Stimulated activated CD4-positive, alpha-beta T cell treated with anti-CD3 and anti-CD28 coated beads, TNF-alpha, amount 100 ng/mL, for 48 hours (primary cell): ENCODE results near the gene SAA4.
"Not testable (repeated sequence)": the region's sequence is repeated elsewhere in the genome, so short reads cannot be mapped to it uniquely, and the experiment has no call there.

Experiments used
- DNase-seq, 3 donors: peaks; one replicate each; pipeline ENCODE4 v3.0.0-alpha.2; 2020; ENCODE audit warnings: low read depth in 3 of 3

Gene SAA4

DNA sequence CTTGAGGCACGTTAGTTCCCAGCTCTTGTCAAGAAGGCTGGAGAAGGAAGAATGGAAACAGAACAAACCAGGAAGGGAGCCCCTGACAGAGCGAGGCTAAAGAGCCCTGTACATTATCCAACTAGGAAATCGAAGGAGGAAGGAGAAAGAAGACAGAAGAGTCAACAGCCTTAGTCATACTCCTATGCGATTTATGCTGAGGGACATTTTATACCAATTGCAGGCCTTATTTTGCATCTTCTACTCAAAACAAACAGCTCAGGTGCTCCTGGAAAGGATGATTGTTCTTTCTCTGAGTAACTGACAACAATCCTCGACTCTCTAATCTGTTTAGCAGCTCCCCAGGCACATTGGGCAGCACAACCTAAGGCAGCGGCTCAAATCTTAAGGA, 10.6 kb upstream of the SAA4 start:
- DNase-seq = not testable (repeated sequence)

DNA sequence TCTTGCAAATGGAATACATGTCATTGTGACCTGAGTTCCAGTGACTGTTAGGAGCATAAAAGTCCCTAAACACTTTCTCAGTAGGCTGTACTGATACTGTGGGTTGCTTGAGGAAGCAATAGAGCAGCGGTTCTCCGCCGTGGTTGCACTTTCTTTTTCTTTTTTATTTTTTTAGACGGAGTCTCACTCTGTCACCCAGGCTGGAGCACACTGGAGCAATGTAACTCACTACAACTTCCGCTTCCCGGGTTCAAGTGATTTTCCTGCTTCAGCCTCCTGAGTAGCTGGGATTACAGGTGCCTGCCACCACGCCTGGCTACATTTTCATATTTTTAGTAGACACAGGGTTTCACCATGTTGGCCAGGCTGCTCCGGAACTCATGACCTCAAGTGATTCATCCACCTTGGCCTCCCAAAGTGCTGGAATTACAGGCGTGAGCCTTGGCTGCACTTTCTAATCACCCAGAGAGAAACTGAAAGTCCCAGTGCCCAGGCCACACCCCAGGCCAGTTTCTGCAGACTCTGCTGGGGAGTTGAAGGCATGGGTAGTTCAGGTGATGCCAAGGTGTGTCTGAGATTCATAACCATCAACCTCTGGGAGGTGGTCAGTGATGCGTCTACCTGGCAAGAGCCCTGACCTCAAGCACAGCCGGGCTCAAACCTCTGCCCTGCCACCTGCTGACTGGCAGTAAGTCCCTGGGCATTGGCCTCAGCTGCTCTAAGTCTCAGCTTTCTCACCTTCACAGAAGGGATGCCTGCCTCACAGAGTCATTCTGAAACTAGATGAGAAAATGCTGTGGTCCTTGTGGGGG, 10.0 kb upstream of the SAA4 start:
- DNase-seq = not testable (repeated sequence)

DNA sequence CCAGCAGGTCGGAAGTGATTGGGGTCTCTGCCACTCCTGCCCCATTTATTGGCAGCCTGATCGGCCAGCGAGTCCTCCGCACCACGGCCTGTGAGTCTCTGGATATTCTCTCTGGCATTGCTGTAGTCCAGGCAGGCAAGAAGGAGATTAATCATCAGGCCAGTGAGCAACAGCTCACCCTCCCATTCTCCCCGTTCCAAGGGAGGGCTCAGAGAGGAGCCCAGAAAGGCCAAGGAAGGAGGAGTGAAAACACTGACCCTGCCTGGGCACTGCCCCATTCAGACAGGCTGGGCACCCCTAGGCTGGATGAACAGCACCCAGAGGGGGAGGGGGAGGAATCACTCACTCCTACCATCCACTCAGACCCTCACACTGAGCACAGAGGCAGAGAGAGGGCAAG, 8.8 kb upstream of the SAA4 start:
- no peak for DNase-seq

DNA sequence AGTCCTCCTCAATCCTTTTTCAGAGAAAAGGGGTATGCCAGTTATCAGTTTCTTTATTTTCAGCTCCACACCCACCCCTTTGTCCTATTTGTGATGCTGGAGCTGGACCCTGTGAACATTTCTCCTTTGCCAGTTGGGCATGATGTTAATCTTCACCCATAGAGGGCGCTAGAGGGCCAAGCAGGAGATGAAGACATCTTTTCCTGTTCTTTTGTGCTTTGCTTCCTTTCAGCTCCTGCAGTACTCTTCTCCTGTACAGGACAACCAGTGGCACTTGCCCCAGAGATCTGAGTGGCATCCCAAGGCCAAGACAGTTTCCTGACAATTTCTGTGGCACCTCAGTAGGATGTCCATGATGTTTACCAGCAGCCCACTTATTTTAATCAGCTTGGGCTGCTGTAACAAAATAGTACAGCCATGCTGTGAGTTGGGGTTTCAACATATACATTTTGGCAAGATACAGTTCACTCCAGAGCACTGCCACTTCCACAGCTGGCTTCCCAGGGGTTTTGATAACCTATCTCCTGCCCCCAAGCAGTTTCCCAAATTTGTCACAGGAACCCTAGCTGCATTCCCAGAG, 7.3 kb upstream of the SAA4 start:
- peak; percentile 17 to 57 (median 37) for DNase-seq

- no peak for DNase-seq
These were observed 3.1 kb upstream of the SAA4 start for GRCh38 chr11:18239655-18240054.

DNA sequence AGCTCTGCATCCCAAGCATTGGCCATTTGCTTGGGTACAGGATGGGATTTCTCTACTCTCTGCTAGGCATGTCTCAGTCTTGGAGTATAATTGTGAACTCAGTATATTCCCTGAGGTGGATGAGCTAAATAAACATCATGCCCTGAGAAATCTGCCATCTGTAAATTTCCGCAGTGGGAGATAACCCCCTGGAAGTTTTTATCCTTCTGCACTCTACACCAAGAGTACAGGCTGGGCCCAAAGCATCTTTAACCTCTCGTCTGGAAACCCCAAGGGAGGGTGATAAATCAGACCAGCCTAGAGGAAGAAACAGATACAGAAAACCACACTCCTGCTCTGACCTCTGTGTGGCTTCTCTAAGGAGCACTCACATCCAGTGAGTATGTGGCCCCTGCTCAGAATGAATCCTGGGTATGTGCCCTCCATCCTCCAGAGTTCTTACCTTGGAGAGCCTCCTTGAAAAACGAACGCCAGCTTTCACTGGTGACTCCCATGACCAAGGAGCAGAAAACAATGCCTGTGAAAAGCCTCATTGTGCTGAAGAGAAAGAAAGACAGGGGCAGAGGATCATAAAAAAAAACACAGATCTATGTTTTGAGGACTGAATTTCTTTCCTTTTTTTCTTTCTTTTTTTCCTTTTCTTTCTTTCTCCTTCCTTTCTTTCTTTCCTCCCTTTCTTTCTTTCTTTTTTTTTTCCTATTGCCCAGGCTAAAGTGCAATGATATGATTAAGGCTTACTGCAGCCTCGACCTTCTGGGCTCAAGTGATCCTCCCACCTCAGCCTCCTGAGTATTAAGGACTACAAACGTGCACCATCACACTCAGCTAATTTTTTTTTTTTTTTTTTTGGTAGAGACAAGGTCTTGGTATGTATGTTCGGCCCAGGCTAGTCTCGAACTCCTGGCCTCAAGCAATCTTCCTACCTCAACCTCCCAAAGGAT, 938 bp downstream of the SAA4 start:
- no peak for DNase-seq

DNA sequence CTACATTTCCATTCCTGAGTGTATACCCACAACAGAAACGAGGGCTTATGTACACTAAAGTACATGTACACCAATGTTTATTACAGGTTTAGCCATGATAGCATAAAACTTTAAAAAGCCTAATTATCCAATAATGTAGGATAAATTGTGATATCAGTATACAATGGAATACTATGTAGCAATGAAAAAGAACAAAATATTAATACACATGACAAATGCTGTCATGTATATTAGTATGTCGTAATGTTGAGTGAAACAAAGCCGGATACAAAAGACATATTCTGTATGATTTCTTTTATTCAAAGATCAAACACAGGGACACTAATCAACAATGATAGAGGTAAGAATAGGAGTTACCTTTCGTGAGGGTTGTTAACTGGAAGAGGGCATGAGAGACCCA, 2.7 kb downstream of the SAA4 start:
- no peak for DNase-seq

DNA sequence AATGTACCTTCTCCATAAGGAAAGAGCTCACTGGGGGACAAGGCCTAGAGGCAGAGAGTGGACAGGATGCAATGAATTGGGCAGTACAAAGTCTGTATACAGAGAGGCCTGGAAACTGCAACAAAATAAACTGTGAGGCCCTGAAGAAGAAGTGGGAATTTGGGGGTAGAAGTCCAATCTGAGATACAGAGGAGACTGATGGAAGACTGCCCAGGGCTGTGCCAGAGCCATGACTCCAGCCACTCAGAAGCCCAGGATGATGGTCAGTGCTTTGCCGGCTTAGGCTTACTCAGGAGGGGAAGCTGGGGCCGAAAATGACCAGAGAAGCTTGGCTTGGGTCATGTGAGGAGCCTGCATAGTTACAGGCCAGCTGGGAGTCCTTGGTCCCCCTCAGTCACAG, 5.7 kb downstream of the SAA4 start:
- DNase-seq = no peak

DNA sequence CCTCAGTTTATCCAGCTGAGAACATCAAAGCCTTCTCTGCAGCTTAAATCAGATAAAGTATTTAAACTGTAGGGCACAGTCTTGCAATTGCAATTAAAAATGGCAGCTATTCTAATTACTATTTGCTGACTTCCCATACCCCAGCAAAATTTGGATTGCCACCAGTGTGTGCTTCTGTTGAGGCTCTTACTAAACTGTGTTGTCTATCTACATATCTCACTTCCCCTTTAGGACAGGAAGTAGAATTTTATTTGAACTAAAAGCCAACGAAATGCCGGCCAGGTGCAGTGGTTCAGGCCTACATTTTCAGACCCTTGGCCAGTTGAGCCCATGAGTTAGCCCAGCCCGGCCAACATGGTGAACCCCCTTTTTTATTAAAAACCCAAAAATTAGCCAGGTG, 7.1 kb downstream of the SAA4 start:
- no peak for DNase-seq

DNA sequence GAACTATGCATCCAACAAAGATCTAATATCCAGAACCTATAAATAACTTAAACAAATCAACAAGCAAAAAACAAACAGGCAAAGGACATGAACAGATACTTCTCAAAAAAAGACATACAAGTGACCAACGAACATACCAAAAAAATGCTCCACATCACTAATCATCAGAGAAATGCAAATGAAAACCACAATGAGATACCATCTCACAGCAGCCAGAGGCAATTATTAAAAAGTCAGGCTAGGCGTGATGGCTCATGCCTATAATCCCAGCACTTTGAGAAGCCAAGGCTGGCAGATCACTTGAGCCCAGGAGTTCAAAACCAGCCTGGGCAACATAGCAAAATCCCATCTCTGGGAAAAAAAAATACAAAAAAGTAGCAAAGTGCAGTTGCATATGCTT, 10.7 kb downstream of the SAA4 start:
- no peak for DNase-seq

DNA sequence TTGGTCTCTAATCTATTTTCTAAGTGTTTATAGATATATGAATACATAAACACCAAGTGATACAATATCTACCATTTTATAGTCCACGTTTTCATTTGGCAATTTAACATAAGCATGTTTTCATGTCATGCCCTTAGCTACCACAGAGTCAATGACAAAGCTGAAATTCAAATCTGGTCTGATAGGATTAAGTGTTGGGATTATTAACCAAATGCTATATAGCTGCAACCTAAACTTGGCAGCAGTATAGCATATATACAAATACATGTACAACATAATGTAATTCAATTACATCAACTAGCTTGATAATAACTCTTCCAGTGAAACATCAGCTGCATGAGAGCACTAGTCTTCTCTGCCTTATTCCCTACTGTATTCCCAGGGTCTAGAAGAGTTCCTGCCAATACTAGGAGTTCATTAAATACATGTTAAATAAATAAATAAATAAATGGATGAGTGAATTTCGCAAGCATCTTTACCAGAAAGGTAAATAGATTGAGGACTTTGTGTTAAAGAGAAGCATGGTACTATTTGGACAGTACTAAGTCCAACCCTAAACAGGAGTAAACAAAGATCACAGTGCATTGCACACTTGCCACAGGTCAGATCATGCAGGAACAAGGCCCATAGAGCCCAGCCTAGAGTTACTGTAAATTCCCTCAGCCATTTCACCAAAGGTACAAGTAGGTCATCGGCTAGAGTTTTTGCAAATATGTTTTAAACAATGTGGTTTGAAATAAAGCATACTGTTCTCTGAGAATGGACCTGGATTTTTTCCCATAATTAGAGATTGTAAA, 12.8 kb downstream of the SAA4 start:
- no peak for DNase-seq

DNA sequence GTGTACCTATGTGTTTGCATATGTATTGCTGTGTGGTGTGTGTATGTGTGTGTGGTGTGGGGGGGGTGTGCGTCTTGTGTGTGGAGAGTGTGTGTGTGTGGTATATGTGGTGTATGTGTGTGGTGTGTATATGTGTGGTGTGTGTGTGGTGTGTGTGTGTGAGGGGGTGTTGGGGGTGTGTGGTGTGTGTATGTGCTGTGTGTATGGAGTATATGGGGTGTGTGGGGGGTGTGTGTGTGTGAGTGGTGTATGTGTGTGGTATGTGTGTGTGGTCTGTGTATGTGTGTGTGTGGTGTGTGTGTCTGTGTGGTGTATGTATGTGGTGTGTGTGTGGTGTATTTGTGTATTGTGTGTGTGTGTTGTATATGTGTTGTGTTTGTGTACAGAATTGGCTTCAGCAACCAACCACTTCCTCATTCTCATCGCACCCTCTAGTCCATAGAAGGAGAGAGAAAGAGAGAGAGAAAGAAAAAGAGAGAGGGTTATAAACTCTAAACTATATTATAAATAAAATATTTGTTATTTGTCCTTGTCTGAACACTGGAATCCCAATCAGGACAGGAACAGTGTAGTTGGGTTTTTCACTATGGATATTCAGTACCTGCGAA, 13.7 kb downstream of the SAA4 start:
- no peak for DNase-seq

DNA sequence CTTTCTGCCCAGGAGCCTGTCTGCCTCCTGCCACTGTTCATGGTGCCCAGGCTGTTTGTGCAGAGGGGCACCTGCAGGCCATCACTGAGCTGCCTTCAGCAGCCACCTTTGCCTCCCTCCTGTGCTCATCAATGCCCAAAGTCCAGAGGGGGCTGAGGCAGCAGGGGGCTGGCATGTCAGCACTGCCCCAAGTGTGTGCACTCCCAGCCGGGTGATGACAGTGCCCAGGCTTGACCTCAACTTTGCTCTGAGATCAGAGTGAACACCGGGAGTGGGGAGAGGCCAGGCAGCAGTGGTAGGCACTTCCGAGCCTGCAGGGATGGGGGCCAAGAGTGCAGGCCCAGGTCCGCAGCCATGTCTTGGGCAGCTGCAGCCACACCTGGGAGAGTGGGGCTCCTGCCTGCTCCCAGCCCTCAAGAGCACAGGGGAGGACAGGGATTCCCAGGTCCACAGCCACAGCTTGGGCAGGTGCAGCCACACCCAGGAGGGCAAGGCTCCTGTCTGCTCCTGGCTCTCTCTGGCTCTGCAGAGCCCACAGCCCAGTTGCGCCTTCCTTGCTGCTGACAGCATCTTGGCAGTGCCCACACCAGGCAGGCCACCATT, 15.2 kb downstream of the SAA4 start:
- no peak for DNase-seq

DNA sequence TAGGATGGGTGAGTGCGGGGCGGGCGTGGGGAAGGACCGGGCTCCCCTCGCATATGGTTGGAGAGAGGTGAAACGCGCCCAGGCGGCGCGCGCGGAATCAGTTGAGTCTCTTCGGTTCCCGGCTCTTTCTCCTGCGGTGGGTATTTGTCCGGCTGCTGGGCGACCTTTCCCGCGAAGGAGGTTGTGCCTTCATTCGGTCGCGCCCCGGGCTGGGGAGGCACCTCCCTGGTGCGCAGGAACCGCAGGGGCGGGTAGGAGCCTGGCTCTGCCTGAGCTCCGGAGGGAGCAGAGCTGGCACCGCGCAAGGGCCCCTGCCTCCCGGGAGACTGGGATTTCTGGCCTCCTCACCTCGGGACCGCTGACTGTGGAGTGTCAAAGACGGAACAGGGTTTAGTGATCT, 27.5 kb downstream of the SAA4 start:
- DNase-seq = no peak

- no peak for DNase-seq
These were observed 31.8 kb downstream of the SAA4 start for GRCh38 chr11:18204771-18205170.

DNA sequence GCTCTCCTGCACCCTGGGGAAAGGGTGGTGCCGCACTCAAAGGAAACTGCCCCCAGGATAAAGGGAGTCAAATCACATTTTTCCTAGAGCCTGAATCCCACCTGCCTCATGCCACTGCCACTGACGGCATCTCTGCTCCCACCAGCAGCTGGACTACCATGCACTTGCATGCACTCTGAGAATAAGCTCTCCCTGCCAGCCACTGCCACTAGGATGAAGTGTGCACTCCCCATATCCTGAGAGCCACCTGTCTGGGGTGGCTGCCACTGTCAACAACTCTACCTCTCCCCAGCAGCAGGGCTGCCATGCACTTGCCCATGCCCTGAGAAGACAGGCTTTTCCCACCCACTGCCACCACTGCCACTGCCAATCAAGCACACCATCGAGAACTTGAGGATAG, 32.4 kb downstream of the SAA4 start:
- DNase-seq = no peak

DNA sequence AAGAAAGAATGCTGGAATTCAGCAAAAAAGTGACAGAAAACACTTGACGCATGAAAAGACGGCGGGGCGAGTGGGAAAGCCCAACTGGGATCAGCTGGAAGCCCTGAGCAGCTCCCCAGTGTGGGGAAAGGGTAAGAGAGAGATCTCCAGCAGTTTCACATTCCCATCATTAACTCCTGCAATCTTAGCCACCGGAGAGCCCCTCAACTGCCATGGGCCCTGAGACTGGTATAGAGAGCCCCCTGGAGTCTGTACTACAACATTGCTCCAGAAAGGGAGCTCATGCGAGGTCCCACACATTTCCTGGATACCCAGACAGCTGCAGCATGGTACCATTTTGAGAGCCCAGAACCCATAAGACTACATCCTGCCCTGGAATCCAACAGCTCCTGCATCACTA, 32.9 kb downstream of the SAA4 start:
- DNase-seq = no peak

DNA sequence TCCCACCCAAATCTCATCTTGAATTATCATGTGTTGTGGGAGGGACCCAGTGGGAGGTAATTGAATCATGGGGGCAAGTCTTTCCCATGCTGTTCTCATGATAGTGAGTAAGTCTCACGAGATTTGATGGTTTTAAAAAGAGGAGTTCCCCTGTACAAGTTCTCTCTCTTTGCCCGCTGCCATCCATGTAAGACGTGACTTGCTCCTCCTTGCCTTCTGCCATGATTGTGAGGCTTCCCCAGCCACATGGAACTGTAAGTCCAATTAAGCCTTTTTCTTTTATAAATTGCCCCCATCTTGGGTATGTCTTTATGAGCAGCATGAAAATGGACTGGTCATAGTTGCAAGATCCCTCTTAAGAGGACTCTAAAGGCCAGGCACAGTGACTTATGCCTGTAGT, 38.9 kb downstream of the SAA4 start:
- DNase-seq = not testable (repeated sequence)

- no peak for DNase-seq
These were observed 40.1 kb downstream of the SAA4 start for GRCh38 chr11:18196532-18196931.

- DNase-seq = no peak
These were observed 43.6 kb downstream of the SAA4 start for GRCh38 chr11:18193010-18193409.

GRCh38 chr11:18191376-18191775, 45.2 kb downstream of the SAA4 start:
- no peak for DNase-seq
